ENCODE results near the gene PRKG1.

The PRKG1 gene

DNA sequence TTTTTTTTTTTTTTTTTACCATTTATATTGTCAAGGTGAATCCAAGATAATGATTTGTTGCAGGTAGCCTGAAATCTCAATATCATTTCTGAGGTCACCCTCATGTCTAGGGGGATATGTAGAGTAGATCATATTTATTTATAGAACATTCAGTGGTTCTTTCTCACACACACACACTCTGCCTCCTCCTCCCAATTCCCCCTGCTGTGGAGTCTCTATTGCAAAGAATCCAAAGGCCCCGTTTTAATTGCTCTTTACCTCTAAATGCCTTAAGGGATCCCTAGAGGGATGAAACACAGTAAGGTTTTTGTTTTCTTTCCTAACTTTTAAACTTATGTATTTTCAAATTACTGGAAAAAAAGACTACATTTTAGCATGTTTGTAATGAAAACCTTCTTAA lies 170.0 kb downstream of the PRKG1 start:
- TF ChIP-seq, protein P1, sequence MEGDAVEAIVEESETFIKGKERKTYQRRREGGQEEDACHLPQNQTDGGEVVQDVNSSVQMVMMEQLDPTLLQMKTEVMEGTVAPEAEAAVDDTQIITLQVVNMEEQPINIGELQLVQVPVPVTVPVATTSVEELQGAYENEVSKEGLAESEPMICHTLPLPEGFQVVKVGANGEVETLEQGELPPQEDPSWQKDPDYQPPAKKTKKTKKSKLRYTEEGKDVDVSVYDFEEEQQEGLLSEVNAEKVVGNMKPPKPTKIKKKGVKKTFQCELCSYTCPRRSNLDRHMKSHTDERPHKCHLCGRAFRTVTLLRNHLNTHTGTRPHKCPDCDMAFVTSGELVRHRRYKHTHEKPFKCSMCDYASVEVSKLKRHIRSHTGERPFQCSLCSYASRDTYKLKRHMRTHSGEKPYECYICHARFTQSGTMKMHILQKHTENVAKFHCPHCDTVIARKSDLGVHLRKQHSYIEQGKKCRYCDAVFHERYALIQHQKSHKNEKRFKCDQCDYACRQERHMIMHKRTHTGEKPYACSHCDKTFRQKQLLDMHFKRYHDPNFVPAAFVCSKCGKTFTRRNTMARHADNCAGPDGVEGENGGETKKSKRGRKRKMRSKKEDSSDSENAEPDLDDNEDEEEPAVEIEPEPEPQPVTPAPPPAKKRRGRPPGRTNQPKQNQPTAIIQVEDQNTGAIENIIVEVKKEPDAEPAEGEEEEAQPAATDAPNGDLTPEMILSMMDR (IDR thresholded peaks at IDR 0.05; ENCODE audit: extremely low read depth, insufficient read depth, missing control alignments): no peak
- no peak for DNase-seq (ENCODE audit: low spot score)
- in situ Hi-C loops (cut with MboI; ENCODE audit: low pct_unique_long_range_greater_than_20kb, low sequenced_read_pairs, unreplicated experiment): no loop called here

DNA sequence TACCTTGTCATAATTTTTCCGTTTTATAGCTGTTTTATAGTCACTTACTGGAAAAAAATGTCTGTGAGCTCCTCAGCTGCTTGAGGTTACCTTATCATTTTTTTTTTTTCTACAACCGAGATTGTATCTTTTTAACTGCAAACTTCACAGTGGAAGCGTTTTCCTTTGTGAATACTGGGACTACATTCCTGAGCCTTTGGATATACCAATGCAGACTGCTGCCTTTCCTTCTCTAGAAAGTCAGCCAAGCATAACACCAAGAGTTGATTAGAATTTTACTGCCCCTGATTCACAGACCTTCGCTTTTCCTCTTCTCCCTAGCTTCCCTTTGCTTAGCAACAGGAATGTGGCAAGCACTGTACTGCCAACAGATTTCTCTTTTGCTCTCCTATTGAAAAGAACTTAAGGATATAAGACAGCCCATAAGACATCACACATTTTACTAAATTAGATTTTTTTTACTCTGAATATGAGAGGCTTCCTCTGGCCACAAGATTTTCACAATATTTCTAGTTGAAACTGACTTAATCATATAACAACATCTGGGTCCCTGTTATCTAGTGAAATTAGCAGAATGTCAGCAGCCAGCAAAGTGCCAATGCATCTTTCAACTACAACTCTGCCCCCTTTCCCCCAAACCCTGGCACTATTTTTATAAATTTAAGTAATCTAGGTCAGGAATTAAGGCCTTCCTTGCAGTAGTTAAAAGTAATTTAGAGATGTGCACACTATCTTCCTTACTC lies 170.6 kb downstream of the PRKG1 start:
- DNase-seq (ENCODE audit: low spot score): no peak
- in situ Hi-C loops (cut with MboI; ENCODE audit: low pct_unique_long_range_greater_than_20kb, low sequenced_read_pairs, unreplicated experiment): no loop called here

DNA sequence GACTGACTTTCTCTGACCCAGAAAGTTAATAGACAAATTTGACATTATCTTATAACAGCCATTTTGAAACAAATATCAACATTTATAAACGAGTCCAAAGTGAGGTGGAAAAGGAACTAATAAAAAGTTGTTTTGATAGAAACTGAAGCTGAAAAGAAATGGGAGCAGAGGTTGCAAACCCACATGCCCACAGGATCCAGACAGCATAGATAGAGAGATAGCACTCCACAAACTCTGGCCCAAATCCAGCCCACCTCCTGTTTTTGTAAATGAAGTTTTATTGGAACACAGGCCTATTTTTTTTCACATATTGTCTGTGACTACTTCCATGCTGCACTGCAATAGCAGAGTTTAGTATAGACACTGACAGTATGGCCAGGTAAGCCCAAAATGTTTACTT lies 171.9 kb downstream of the PRKG1 start:
- no peak for DNase-seq (ENCODE audit: low spot score)
- in situ Hi-C loops (cut with MboI; ENCODE audit: low pct_unique_long_range_greater_than_20kb, low sequenced_read_pairs, unreplicated experiment): no loop called here
- TF ChIP-seq, protein P1 (IDR thresholded peaks at IDR 0.05; ENCODE audit: extremely low read depth, insufficient read depth, missing control alignments): no peak

More for the DNA sequence above, 170.6 kb downstream of the PRKG1 start:
- TF ChIP-seq, protein P1 (IDR thresholded peaks at IDR 0.05; ENCODE audit: extremely low read depth, insufficient read depth, missing control alignments): no peak

DNA sequence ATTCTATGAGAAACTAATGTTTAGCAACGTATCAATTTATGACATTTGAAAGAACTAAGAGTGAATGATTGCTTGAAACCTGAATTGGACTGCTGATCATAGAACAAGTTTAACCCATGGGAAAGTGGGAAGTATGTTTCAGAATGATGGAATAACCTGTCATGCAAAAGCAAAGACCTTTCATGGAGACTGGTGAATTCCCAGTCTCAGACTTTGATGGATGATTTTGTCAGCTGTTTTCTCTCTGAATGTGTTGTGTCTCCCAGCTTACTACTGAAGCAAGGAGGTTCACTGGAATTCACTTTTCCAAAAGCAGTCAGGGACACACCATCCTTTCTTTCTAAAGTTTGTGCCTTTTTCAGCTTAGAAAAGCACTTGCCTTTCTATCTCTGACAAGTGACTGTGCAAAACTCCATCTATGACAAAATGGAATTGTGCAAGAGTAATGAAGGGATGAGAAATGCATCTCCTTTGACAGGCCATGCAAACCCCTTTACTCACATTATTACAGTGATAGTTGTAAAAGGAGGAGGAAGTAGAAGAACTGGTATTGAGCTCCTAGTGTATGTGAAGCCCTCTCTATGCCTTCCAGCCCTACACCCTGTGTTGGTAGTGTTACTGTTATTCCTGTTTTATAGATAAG lies 176.1 kb downstream of the PRKG1 start:
- TF ChIP-seq, protein P1 (IDR thresholded peaks at IDR 0.05; ENCODE audit: extremely low read depth, insufficient read depth, missing control alignments): no peak
- in situ Hi-C loops (cut with MboI; ENCODE audit: low pct_unique_long_range_greater_than_20kb, low sequenced_read_pairs, unreplicated experiment): no loop called here
- DNase-seq (ENCODE audit: low spot score): no peak

DNA sequence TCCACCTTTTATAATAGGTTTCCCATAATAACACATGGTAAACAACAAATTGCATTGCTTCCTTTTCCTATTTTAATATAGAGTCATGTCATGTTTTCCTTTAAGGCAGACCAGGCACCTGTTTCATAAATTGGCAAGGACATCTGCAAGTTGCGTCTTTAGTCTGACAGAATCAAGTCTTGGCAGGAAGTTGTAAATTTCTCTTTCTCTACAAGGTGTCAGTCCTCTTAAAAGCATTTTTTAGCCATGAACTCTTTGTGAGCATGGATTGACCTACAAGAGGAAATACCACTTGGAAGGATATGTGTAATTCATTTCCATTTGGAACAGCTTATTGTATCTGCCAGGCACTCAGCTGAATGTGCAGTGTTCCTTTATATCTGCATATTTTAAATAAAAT lies 176.8 kb downstream of the PRKG1 start:
- TF ChIP-seq, protein P1 (IDR thresholded peaks at IDR 0.05; ENCODE audit: extremely low read depth, insufficient read depth, missing control alignments): no peak
- in situ Hi-C loops (cut with MboI; ENCODE audit: low pct_unique_long_range_greater_than_20kb, low sequenced_read_pairs, unreplicated experiment): no loop called here

DNA sequence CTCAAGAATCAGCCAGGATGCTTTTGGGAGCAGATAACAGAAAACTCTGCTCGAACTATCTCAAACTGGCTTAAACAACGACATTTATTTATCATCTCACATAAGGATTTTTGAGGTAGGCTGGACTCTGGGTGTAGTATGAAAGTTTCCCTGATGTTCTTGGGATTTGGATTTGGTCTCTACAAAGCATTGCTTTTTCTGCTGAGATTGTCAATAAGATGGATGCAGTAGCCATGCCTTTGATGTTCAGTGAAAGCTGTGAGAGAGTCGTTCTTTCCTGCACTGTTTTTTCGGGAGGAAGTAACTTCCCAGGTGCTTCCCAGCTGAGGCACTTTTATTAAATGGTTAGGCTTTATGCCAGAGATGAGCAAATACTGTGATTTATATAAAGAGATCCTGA lies 181.1 kb downstream of the PRKG1 start:
- in situ Hi-C loops (cut with MboI; ENCODE audit: low pct_unique_long_range_greater_than_20kb, low sequenced_read_pairs, unreplicated experiment): no loop called here
- TF ChIP-seq, protein P1 (IDR thresholded peaks at IDR 0.05; ENCODE audit: extremely low read depth, insufficient read depth, missing control alignments): no peak
- DNase-seq (ENCODE audit: low spot score): no peak

More for the DNA sequence above, 176.8 kb downstream of the PRKG1 start:
- no peak for DNase-seq (ENCODE audit: low spot score)
